ENCODE measurements around the gene POLD2.

Gene POLD2

GRCh38 chr7:44112231-44112996 is 10.9 kb downstream of the POLD2 start:
- no peak for DNase-seq (ENCODE audit: extremely low read depth, low read depth)
- no peak overlapping the region for H3K4me3 ChIP-seq (replicated peaks; ENCODE audit: low read depth, low read length)
- TF ChIP-seq, protein P1, sequence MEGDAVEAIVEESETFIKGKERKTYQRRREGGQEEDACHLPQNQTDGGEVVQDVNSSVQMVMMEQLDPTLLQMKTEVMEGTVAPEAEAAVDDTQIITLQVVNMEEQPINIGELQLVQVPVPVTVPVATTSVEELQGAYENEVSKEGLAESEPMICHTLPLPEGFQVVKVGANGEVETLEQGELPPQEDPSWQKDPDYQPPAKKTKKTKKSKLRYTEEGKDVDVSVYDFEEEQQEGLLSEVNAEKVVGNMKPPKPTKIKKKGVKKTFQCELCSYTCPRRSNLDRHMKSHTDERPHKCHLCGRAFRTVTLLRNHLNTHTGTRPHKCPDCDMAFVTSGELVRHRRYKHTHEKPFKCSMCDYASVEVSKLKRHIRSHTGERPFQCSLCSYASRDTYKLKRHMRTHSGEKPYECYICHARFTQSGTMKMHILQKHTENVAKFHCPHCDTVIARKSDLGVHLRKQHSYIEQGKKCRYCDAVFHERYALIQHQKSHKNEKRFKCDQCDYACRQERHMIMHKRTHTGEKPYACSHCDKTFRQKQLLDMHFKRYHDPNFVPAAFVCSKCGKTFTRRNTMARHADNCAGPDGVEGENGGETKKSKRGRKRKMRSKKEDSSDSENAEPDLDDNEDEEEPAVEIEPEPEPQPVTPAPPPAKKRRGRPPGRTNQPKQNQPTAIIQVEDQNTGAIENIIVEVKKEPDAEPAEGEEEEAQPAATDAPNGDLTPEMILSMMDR (IDR thresholded peaks at IDR 0.05; ENCODE audit: low read depth, low read length, missing control alignments) = no peak

DNA sequence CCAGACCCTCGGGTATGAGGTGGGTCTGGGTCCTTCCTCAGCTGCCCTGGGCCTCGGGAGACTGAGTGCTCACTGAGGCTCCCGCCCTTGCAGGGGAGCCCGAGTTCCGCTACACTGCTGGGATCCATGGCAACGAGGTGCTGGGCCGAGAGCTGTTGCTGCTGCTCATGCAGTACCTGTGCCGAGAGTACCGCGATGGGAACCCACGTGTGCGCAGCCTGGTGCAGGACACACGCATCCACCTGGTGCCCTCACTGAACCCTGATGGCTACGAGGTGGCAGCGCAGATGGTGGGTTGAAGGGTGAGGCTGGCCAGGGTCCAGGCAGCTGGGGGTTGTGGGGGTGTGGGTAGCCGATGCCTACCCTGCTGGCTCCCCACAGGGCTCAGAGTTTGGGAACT is 11.6 kb downstream of the POLD2 start:
- TF ChIP-seq, protein P1 (IDR thresholded peaks at IDR 0.05; ENCODE audit: low read depth, low read length, missing control alignments) = no peak
- no peak overlapping the region for H3K4me3 ChIP-seq (replicated peaks; ENCODE audit: low read depth, low read length)
- no peak for DNase-seq (ENCODE audit: extremely low read depth, low read depth)

DNA sequence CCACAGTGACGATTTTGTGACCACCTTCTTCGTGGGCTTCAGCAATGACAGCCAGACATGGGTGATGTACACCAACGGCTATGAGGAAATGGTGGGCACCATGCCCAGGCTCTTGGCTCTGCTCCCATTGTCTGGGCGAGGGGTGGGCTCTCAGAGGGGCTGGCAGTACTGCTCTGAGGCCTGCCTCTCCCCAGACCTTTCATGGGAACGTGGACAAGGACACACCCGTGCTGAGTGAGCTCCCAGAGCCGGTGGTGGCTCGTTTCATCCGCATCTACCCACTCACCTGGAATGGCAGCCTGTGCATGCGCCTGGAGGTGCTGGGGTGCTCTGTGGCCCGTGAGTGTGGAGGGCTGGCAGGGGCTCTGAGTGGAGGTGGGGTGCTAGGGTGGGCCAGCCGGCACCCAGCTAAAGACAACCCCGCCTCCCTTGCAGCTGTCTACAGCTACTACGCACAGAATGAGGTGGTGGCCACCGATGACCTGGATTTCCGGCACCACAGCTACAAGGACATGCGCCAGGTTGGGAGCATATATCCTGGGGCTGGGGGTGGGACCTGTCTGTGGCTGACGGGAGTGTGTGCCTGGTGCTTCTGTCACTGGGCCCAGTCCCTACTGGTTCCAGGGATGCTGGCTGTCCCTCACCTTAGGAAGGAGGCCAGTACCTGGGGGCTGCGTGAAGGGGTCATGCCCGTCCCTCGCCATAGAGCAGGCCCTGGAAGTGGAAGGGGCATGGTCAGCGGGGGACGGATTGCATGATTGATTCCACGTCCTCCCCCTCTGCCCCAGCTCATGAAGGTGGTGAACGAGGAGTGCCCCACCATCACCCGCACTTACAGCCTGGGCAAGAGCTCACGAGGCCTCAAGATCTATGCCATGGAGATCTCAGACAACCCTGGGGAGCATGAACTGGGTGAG is 12.4 kb downstream of the POLD2 start:
- DNase-seq (ENCODE audit: extremely low read depth, low read depth) = no peak
- TF ChIP-seq, protein P1 (IDR thresholded peaks at IDR 0.05; ENCODE audit: low read depth, low read length, missing control alignments) = no peak
- H3K4me3 ChIP-seq (replicated peaks; ENCODE audit: low read depth, low read length) = no peak overlapping the region

DNA sequence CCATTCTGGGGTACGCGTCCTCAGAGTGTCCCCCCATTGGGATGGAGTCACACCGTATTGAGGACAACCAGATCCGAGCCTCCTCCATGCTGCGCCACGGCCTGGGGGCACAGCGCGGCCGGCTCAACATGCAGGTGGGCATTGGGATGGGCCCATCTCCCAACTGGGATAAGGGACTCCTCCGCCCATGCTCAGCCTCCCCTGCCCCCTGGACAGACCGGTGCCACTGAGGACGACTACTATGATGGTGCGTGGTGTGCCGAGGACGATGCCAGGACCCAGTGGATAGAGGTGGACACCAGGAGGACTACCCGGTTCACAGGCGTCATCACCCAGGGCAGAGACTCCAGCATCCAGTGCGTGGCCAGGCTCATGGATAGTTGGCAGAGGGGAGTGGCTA is 13.4 kb downstream of the POLD2 start:
- TF ChIP-seq, protein P1 (IDR thresholded peaks at IDR 0.05; ENCODE audit: low read depth, low read length, missing control alignments) = no peak
- no peak for DNase-seq (ENCODE audit: extremely low read depth, low read depth)
- no peak overlapping the region for H3K4me3 ChIP-seq (replicated peaks; ENCODE audit: low read depth, low read length)

DNA sequence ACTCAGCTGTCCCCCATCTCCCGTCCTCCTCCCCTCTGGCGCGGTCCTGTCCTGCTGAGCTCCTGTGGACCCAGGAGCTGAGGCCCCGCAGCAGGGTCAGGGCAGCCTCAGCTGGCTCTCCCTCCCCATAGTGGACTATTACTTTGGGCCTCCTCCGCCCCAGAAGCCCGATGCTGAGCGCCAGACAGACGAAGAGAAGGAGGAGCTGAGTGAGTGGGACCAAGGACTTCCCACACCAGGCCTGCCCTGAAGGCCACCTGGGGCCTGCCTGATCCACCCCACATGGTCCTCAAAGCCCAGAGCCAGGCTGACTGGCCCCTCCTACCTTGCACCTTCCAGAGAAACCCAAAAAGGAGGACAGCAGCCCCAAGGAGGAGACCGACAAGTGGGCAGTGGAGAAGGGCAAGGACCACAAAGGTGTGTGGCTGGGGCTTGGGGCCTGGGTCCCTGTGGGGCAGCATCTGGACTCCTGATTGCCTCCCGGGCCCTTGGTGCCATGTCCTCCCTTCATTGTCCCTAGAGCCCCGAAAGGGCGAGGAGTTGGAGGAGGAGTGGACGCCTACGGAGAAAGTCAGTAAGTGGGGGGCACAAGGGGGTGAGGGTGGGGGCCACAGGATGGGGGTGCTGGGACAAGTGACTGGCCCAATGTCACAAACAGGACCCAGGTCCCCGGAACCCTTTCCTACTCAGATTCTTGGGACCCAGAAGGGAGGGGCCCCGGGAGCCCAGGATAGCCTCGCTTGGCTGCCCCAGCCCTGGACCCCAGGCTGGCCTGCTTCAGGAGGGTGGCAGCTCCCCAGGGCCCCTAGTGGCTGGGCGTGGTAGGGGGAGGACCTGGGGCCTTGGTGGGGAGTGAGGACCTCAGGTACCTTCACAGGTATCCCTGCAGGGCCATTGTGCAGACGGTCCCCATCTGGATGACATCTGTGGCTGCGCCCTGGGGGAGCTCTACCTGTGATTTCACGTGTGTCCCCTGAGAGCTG is 14.3 kb downstream of the POLD2 start:
- no peak overlapping the region for H3K4me3 ChIP-seq (replicated peaks; ENCODE audit: low read depth, low read length)
- DNase-seq (ENCODE audit: extremely low read depth, low read depth) = no peak
- TF ChIP-seq, protein P1 (IDR thresholded peaks at IDR 0.05; ENCODE audit: low read depth, low read length, missing control alignments) = no peak
